ENCODE measurements around the gene CCDC188. TPM values are rescaled to one million over a fixed set of nuclear protein-coding genes. Genes with fewer than 3 reads are reported as not detected.

CCDC188 gene
- polyA plus RNA-seq, 1 donor (not counting 4 experiments of a cell fraction or from before 2014, with no cell fraction given): not detected

- Histone ChIP-seq H3K27ac (ENCODE audit: control insufficient read depth, insufficient read depth, low read length) (no peak overlapping the region), H3K4me1 (ENCODE audit: control insufficient read depth, extremely low read depth, insufficient read depth, low read length) (peaks cover 8% of the 10 kb centered on the region), H2AFZ (ENCODE audit: control insufficient read depth, low read length) (no peak overlapping the region), H3K4me2 (ENCODE audit: control insufficient read depth, extremely low read depth, insufficient read depth, low read depth, low read length) (no peak overlapping the region), H3K4me3 (ENCODE audit: control insufficient read depth in 2 of 3, extremely low read depth in 1 of 3, insufficient read depth in 2 of 3, low read depth in 1 of 3, low read length in 3 of 3) (no peak overlapping the region), H3K9ac (ENCODE audit: control insufficient read depth, extremely low read depth, insufficient read depth, low read length) (no peak overlapping the region), H3K9me1 (ENCODE audit: control insufficient read depth, extremely low read depth, insufficient read depth, low read length) (no peaks in the 10 kb centered on the region), H4K20me1 (ENCODE audit: control insufficient read depth, extremely low read depth, insufficient read depth, low read length) (no peaks in the 10 kb centered on the region), H3K36me3 (ENCODE audit: control insufficient read depth in 2 of 2, extremely low read depth in 1 of 2, insufficient read depth in 2 of 2, low read length in 2 of 2) (peaks cover 37 to 43% of the 10 kb centered on the region in 2 experiments), H3K79me2 (ENCODE audit: control insufficient read depth, insufficient read depth, low read length) (peaks cover 36% of the 10 kb centered on the region), H3K27me3 (ENCODE audit: control insufficient read depth, extremely low read depth, insufficient read depth, low read length) (no peaks in the 10 kb centered on the region), H3K9me3 (ENCODE audit: control insufficient read depth, low read depth, low read length) (no peaks in the 10 kb centered on the region)
- no peak for TF ChIP-seq EZH2 (IDR thresholded peaks at IDR 0.05; ENCODE audit: low read length)
- no peak for TF ChIP-seq CTCF (optimal IDR thresholded peaks at IDR 0.05 in 1 of 3, IDR thresholded peaks at IDR 0.05 in 1 of 3, conservative IDR thresholded peaks at IDR 0.05 in 1 of 3; ENCODE audit: extremely low read depth in 1 of 3, insufficient read depth in 2 of 3, low read length in 3 of 3)
- dilution Hi-C loops (cut with MboI; ENCODE audit: extremely low pct_ligation_motif_present, low sequenced_read_pairs): no loop called here
- DNase-seq (ENCODE audit: low read depth, low spot score) (no peak), FAIRE-seq (no peak)
Observed at GRCh38 chr22:20112623-20113511, 38.0 kb downstream of the CCDC188 start.

GRCh38 chr22:20111689-20112622, 38.9 kb downstream of the CCDC188 start:
- H3K27ac ChIP-seq (ENCODE audit: control insufficient read depth, insufficient read depth, low read length): no peak overlapping the region
- H3K79me2 ChIP-seq (ENCODE audit: control insufficient read depth, insufficient read depth, low read length): peaks cover 32% of the 10 kb centered on the region
- H3K27me3 ChIP-seq (ENCODE audit: control insufficient read depth, extremely low read depth, insufficient read depth, low read length): no peaks in the 10 kb centered on the region
- no peaks in the 10 kb centered on the region for H4K20me1 ChIP-seq (ENCODE audit: control insufficient read depth, extremely low read depth, insufficient read depth, low read length)
- no peak overlapping the region for H2AFZ ChIP-seq (ENCODE audit: control insufficient read depth, low read length)
- H3K9ac ChIP-seq (ENCODE audit: control insufficient read depth, extremely low read depth, insufficient read depth, low read length): no peak overlapping the region
- H3K4me3 ChIP-seq (ENCODE audit: control insufficient read depth in 2 of 3, extremely low read depth in 1 of 3, insufficient read depth in 2 of 3, low read depth in 1 of 3, low read length in 3 of 3): no peak overlapping the region
- no peaks in the 10 kb centered on the region for H3K9me1 ChIP-seq (ENCODE audit: control insufficient read depth, extremely low read depth, insufficient read depth, low read length)
- FAIRE-seq: no peak
- H3K4me1 ChIP-seq (ENCODE audit: control insufficient read depth, extremely low read depth, insufficient read depth, low read length): peaks cover 8% of the 10 kb centered on the region
- no peaks in the 10 kb centered on the region for H3K9me3 ChIP-seq (ENCODE audit: control insufficient read depth, low read depth, low read length)
- no peak overlapping the region for H3K4me2 ChIP-seq (ENCODE audit: control insufficient read depth, extremely low read depth, insufficient read depth, low read depth, low read length)
- TF ChIP-seq EZH2 (IDR thresholded peaks at IDR 0.05; ENCODE audit: low read length): no peak
- TF ChIP-seq CTCF (optimal IDR thresholded peaks at IDR 0.05 in 1 of 3, IDR thresholded peaks at IDR 0.05 in 1 of 3, conservative IDR thresholded peaks at IDR 0.05 in 1 of 3; ENCODE audit: extremely low read depth in 1 of 3, insufficient read depth in 2 of 3, low read length in 3 of 3): no peak
- peaks cover 44 to 52% of the 10 kb centered on the region in 2 experiments for H3K36me3 ChIP-seq (ENCODE audit: control insufficient read depth in 2 of 2, extremely low read depth in 1 of 2, insufficient read depth in 2 of 2, low read length in 2 of 2)
- DNase-seq (ENCODE audit: low read depth, low spot score): no peak
- dilution Hi-C loops (cut with MboI; ENCODE audit: extremely low pct_ligation_motif_present, low sequenced_read_pairs): no loop called here

Data from keratinocyte (primary cell).